LoVo (cell line): ENCODE results near the gene HEPACAM2.

Source experiments
- DNase-seq: peaks from one replicate; pipeline ENCODE4 v3.0.0-alpha.2; 2016; ENCODE audit warnings: low spot score

HEPACAM2 gene

GRCh38 chr7:93226310-93226709 is at the start of gene HEPACAM2:
Gene HEPACAM2 (minus strand): TSS chr7:93226469.
- DNase-seq: no peak

- no peak for DNase-seq
These were observed 39.0 kb upstream of the HEPACAM2 start for GRCh38 chr7:93265220-93265619.

- DNase-seq: no peak
These were observed 36.3 kb upstream of the HEPACAM2 start for GRCh38 chr7:93262535-93262934.

- no peak for DNase-seq
These were observed 32.4 kb upstream of the HEPACAM2 start for GRCh38 chr7:93258661-93259060.

GRCh38 chr7:93249491-93250148 is 23.4 kb upstream of the HEPACAM2 start:
- DNase-seq: no peak

- peak; percentile 40 for DNase-seq
These were observed 19.5 kb upstream of the HEPACAM2 start for GRCh38 chr7:93245525-93246432.

- DNase-seq: no peak
These were observed 15.8 kb upstream of the HEPACAM2 start for GRCh38 chr7:93242106-93242505.

GRCh38 chr7:93239824-93240223 is 13.6 kb upstream of the HEPACAM2 start:
- no peak for DNase-seq

- DNase-seq: no peak
These were observed 12.5 kb upstream of the HEPACAM2 start for GRCh38 chr7:93238748-93239147.

GRCh38 chr7:93238131-93238530 is 11.9 kb upstream of the HEPACAM2 start:
- no peak for DNase-seq

GRCh38 chr7:93235541-93235940 is 9.3 kb upstream of the HEPACAM2 start:
- no peak for DNase-seq

- DNase-seq: peak; percentile 25
These were observed 6.4 kb upstream of the HEPACAM2 start for GRCh38 chr7:93232673-93233018.

- peak; percentile 100 for DNase-seq
These were observed 5.8 kb upstream of the HEPACAM2 start, which contains the start of gene VPS50 for GRCh38 chr7:93231799-93232672. Gene VPS50 (plus strand): TSS chr7:93232366. CDS start chr7:93232468, 102 bp downstream.

GRCh38 chr7:93231259-93231658 is 5.0 kb upstream of the HEPACAM2 start:
- no peak for DNase-seq

- peak; percentile 85 for DNase-seq
These were observed 2.0 kb upstream of the HEPACAM2 start for GRCh38 chr7:93228302-93228701.

GRCh38 chr7:93219868-93220267 is 6.4 kb downstream of the HEPACAM2 start:
- DNase-seq: no peak

- no peak for DNase-seq
These were observed 7.1 kb downstream of the HEPACAM2 start for GRCh38 chr7:93218997-93219827.

GRCh38 chr7:93212881-93213280 is 13.4 kb downstream of the HEPACAM2 start:
- DNase-seq: no peak

GRCh38 chr7:93211228-93211818 is 14.9 kb downstream of the HEPACAM2 start:
- no peak for DNase-seq

- DNase-seq: no peak
These were observed 21.2 kb downstream of the HEPACAM2 start for GRCh38 chr7:93205046-93205445.

- peak; percentile 28 for DNase-seq
These were observed 22.8 kb downstream of the HEPACAM2 start for GRCh38 chr7:93203496-93203895.
